Nephron (organoid): Measurements from ENCODE around the gene SLC25A28.

ENCODE experiments used
- H3K27ac Mint-ChIP-seq, 3 experiments: 2 replicates each; pipeline ENCODE4 v1.8.0; 2020; ENCODE audit warnings: mixed read lengths in 3 of 3, mild to moderate bottlenecking in 2 of 3, moderate library complexity in 1 of 3
- H3K27me3 Mint-ChIP-seq: 2 replicates; pipeline ENCODE4 v1.8.0; 2021; ENCODE audit warnings: low read depth, mild to moderate bottlenecking, moderate library complexity, mixed read lengths
- H3K36me3 Mint-ChIP-seq: 2 replicates; pipeline ENCODE4 v1.8.0; 2020; ENCODE audit warnings: low read depth, mixed read lengths
- H3K4me1 Mint-ChIP-seq: 2 replicates; pipeline ENCODE4 v1.8.0; 2020; ENCODE audit warnings: mixed read lengths
- H3K4me3 Mint-ChIP-seq, 3 experiments: 2 replicates each; pipeline ENCODE4 v1.8.0; 2020; ENCODE audit warnings: mild to moderate bottlenecking in 3 of 3, mixed read lengths in 3 of 3, moderate library complexity in 2 of 3
- H3K9me3 Mint-ChIP-seq: 2 replicates; pipeline ENCODE4 v1.8.0; 2020; ENCODE audit warnings: mixed read lengths
- TF ChIP-seq, protein P1 (sequence below), 3 experiments: fragments of 200-600 bp; sonication (generic); IDR thresholded peaks; one replicate each; pipeline ENCODE4 v1.5.0; 2021; ENCODE audit warnings: antibody characterized with exemption in 3 of 3; ENCODE audit not compliant: unreplicated experiment in 3 of 3

The SLC25A28 gene

DNA sequence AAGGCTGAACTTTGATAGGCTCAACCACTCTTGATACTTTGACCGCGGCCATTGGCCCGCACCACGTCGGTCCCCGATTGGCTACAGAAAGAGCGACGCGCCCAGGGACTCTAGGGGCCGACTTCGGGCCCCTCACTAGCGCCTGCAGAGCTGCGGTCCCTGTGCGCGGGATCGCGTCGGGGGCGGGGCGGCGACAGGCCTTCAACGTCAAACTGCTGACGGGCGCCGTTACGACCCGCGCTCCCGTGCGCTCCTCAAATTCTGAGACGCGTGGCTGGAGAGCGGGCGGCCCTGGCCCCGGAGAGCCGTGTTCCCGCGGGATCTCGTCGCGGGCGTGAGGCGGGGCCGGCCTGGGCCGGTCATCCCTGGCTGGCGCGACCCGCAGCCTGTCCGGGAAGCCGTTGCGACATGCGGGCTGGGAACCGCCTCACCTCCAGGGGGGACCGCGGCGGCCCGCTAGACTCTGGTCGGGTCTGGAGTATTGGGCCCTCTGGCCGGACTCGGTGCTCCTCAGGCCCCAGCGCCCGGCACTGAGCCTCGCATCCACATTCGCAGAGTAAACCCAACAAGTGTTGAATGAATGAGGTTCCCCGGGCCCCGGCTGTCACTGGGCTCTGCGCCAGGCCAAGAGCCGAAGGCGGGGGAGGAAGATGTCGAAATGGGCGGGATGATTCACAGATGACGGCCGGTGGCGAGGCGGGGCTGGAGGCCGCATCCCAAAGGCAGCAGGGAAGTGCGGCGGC is 643 bp upstream of the SLC25A28 start:
- H3K27ac Mint-ChIP-seq = peak overlapping the region; percentile 68 to 97 (median 95)
- H3K36me3 Mint-ChIP-seq = no peaks in the 10 kb centered on the region
- no peaks in the 10 kb centered on the region for H3K9me3 Mint-ChIP-seq
- TF ChIP-seq, protein P1, sequence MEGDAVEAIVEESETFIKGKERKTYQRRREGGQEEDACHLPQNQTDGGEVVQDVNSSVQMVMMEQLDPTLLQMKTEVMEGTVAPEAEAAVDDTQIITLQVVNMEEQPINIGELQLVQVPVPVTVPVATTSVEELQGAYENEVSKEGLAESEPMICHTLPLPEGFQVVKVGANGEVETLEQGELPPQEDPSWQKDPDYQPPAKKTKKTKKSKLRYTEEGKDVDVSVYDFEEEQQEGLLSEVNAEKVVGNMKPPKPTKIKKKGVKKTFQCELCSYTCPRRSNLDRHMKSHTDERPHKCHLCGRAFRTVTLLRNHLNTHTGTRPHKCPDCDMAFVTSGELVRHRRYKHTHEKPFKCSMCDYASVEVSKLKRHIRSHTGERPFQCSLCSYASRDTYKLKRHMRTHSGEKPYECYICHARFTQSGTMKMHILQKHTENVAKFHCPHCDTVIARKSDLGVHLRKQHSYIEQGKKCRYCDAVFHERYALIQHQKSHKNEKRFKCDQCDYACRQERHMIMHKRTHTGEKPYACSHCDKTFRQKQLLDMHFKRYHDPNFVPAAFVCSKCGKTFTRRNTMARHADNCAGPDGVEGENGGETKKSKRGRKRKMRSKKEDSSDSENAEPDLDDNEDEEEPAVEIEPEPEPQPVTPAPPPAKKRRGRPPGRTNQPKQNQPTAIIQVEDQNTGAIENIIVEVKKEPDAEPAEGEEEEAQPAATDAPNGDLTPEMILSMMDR (IDR thresholded peaks at IDR 0.05; ENCODE audit: unreplicated experiment in 3 of 3) = no peak
- peaks cover 28% of the 10 kb centered on the region for H3K4me1 Mint-ChIP-seq
- no peaks in the 10 kb centered on the region for H3K27me3 Mint-ChIP-seq
- H3K4me3 Mint-ChIP-seq = peak overlapping the region; percentile 83 to 90 (median 87)

DNA sequence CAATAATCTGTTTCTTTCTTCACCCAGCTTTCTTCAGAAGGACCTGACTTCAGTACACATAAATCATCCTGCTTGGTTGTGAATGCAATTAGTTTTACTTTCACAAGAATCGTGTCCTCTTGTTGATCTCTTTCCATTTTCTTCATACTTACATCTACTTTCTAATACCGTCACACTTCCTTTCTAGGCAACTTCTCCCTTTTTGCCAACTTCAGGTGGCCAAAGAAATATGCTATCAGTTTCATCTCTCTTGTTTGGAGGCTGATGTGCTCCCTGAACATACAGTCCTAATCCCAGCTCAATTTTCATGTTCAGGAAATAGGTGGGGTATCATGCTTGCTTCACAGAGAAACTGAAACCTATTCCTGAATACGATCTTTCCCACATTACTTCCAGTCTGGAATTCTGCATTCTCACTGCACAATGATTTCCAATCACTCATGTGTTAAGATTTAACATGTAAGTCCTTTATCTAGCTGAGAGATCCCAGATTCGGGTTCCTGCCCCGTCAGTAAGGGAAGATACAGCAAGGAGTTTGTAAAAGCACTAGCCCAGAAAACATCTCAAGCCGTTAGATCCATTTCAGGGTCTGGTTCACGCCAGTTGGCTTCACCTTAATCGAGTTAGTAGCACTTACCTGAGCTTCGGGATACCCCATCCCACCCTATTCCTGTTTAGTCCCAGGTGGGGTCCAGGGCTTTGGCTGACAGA is 994 bp downstream of the SLC25A28 start:
- Mint-ChIP-seq H3K36me3 (no peaks in the 10 kb centered on the region), H3K27ac (peak overlapping the region in 1 of 3 experiments; percentile 15), H3K27me3 (no peaks in the 10 kb centered on the region), H3K9me3 (no peaks in the 10 kb centered on the region), H3K4me3 (peak overlapping the region; percentile 80 to 89 (median 81)), H3K4me1 (peaks cover 28% of the 10 kb centered on the region)
- TF ChIP-seq, protein P1 (IDR thresholded peaks at IDR 0.05; ENCODE audit: unreplicated experiment in 3 of 3) = no peak

DNA sequence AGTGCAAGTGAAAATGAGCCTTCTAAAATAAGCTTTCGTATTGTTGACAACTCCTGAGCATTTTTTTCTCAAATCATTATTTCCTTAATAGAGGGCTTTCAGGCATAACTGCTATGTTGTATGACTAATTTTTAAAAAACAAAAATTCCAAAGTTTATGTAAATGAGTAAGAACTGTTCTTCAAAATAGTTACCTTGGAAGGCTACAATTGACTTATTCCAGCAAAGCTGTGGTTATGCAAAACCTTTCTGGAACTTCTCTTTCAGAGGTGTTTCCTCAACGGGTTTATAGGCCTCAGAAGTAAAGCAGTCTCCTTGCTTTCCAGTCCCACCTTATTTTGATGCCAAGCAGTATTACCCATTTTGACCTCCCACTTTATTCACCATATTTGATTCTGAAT is 2.5 kb downstream of the SLC25A28 start:
- Mint-ChIP-seq H3K4me1 (peaks cover 28% of the 10 kb centered on the region), H3K27ac (no peak overlapping the region), H3K9me3 (no peaks in the 10 kb centered on the region), H3K27me3 (no peaks in the 10 kb centered on the region), H3K4me3 (peak overlapping the region; percentile 4 to 89 (median 51)), H3K36me3 (no peaks in the 10 kb centered on the region)
- TF ChIP-seq, protein P1 (IDR thresholded peaks at IDR 0.05; ENCODE audit: unreplicated experiment in 3 of 3) = no peak

DNA sequence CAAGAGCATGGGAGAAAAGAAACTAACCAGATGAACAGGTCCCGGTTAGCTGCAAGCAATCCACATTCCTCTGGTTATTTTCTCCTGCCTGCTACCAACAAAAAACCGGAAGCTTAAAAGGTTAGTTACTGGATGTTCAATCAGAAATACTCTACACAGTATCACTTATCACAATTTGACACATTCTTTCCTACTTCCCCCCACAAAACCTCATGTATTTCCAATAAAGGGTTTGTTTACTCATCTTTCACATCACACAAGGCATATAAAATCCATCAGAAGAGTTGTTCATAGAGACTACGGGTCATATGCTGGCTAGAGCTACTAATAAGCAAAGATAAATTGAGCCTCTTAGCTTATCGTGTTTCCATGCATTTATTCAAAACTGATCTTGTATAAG is 4.8 kb downstream of the SLC25A28 start:
- H3K4me3 Mint-ChIP-seq = no peak overlapping the region
- H3K4me1 Mint-ChIP-seq = peaks cover 22% of the 10 kb centered on the region
- TF ChIP-seq, protein P1 (IDR thresholded peaks at IDR 0.05; ENCODE audit: unreplicated experiment in 3 of 3) = no peak
- H3K27ac Mint-ChIP-seq = no peak overlapping the region
- no peaks in the 10 kb centered on the region for H3K9me3 Mint-ChIP-seq
- H3K27me3 Mint-ChIP-seq = no peaks in the 10 kb centered on the region
- peaks cover 17% of the 10 kb centered on the region for H3K36me3 Mint-ChIP-seq

GRCh38 chr10:99612167-99612831 is 7.9 kb downstream of the SLC25A28 start:
- Mint-ChIP-seq H3K4me1 (peaks cover under 1% of the 10 kb centered on the region), H3K4me3 (no peak overlapping the region), H3K36me3 (peaks cover 21% of the 10 kb centered on the region), H3K27ac (no peak overlapping the region), H3K9me3 (no peaks in the 10 kb centered on the region), H3K27me3 (no peaks in the 10 kb centered on the region)
- TF ChIP-seq, protein P1 (IDR thresholded peaks at IDR 0.05; ENCODE audit: unreplicated experiment in 3 of 3) = peak; percentile 76 to 89 (median 86)
